KOPT-K1 (cell line): Measurements from ENCODE around the gene C21orf58.
"Not testable (repeated sequence)": the region's sequence is repeated elsewhere in the genome, so short reads cannot be mapped to it uniquely, and the experiment has no call there.

Experiments used
- H3K27ac ChIP-seq: fragments of 200-600 bp; sonication (generic); 2 replicates; pipeline ENCODE4 v1.5.1; 2016; ENCODE audit warnings: antibody characterized with exemption, mild to moderate bottlenecking, low read depth, low read length; ENCODE audit not compliant: poor library complexity, severe bottlenecking
- H3K36me3 ChIP-seq: fragments of 200-600 bp; sonication (generic); 2 replicates; pipeline ENCODE4 v1.5.1; 2017; ENCODE audit warnings: antibody characterized with exemption, mild to moderate bottlenecking, low read length, moderate library complexity; ENCODE audit not compliant: insufficient read depth
- H3K9me3 ChIP-seq: fragments of 200-600 bp; sonication (generic); 2 replicates; pipeline ENCODE4 v1.5.1; 2017; ENCODE audit warnings: antibody characterized with exemption, low read length, mild to moderate bottlenecking; ENCODE audit not compliant: insufficient read depth, poor library complexity, severe bottlenecking

C21orf58 gene

GRCh38 chr21:46322351-46323226 lies 1.1 kb downstream of the C21orf58 start:
- H3K36me3 ChIP-seq = peaks cover 33% of the 10 kb centered on the region
- peak overlapping the region; percentile 98 for H3K27ac ChIP-seq

GRCh38 chr21:46320331-46320801 lies 3.3 kb downstream of the C21orf58 start:
- Histone ChIP-seq H3K27ac (peak overlapping the region; percentile 98), H3K36me3 (peaks cover 54% of the 10 kb centered on the region), H3K9me3 (no peaks in the 10 kb centered on the region)

More at GRCh38 chr21:46322351-46323226, 1.1 kb downstream of the C21orf58 start:
- no peaks in the 10 kb centered on the region for H3K9me3 ChIP-seq

- no peaks in the 10 kb centered on the region for H3K9me3 ChIP-seq
- peaks cover 65% of the 10 kb centered on the region for H3K36me3 ChIP-seq
- peak overlapping the region; percentile 3 for H3K27ac ChIP-seq
Measured at GRCh38 chr21:46319186-46319585, 4.5 kb downstream of the C21orf58 start.

GRCh38 chr21:46318464-46318845 lies 5.2 kb downstream of the C21orf58 start:
- peaks cover 71% of the 10 kb centered on the region for H3K36me3 ChIP-seq
- peak overlapping the region; percentile 3 for H3K27ac ChIP-seq
- H3K9me3 ChIP-seq = no peaks in the 10 kb centered on the region

- Histone ChIP-seq H3K27ac (no peak overlapping the region), H3K9me3 (no peaks in the 10 kb centered on the region), H3K36me3 (peaks cover 74% of the 10 kb centered on the region)
Measured at GRCh38 chr21:46317710-46318463, 5.8 kb downstream of the C21orf58 start.

- Histone ChIP-seq H3K36me3 (peaks cover 67% of the 10 kb centered on the region), H3K27ac (no peak overlapping the region), H3K9me3 (no peaks in the 10 kb centered on the region)
Measured at GRCh38 chr21:46316708-46317324, 6.9 kb downstream of the C21orf58 start.

GRCh38 chr21:46314441-46315020 lies 9.1 kb downstream of the C21orf58 start:
- Histone ChIP-seq H3K9me3 (no peaks in the 10 kb centered on the region), H3K36me3 (peaks cover 76% of the 10 kb centered on the region), H3K27ac (no peak overlapping the region)

GRCh38 chr21:46312949-46313348 lies 10.7 kb downstream of the C21orf58 start:
- Histone ChIP-seq H3K27ac (no peak overlapping the region), H3K36me3 (peaks cover 82% of the 10 kb centered on the region), H3K9me3 (no peaks in the 10 kb centered on the region)

- Histone ChIP-seq H3K27ac (no peak overlapping the region), H3K9me3 (no peaks in the 10 kb centered on the region), H3K36me3 (peaks cover 78% of the 10 kb centered on the region)
Measured at GRCh38 chr21:46311568-46311967, 12.1 kb downstream of the C21orf58 start.

GRCh38 chr21:46310260-46310659 lies 13.4 kb downstream of the C21orf58 start:
- peaks cover 74% of the 10 kb centered on the region for H3K36me3 ChIP-seq

DNA sequence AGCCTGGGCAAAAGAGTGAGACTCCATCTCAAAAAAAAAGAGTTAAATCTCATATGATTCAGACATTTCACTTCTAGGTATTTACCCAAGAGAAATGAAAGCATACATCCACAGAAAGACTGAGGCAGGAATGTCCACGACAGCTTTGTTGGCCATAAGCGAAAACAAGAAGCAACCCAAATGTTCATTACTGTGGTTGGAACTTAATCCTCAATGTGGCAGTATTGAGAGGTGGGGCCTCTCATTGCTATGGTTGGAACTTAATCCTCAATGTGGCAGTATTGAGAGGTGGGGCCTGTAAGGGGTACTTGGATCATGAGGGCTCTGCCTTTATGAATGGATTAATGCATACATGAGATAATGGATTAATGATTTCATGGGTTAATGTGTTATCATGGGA lies 15.2 kb downstream of the C21orf58 start:
- Histone ChIP-seq H3K27ac (no peak overlapping the region), H3K36me3 (peaks cover 71% of the 10 kb centered on the region), H3K9me3 (no peaks in the 10 kb centered on the region)

More at GRCh38 chr21:46310260-46310659, 13.4 kb downstream of the C21orf58 start:
- not testable (repeated sequence) for H3K9me3 ChIP-seq, H3K27ac ChIP-seq

GRCh38 chr21:46307625-46308024 lies 16.0 kb downstream of the C21orf58 start:
- Histone ChIP-seq H3K27ac (no peak overlapping the region), H3K36me3 (peaks cover 67% of the 10 kb centered on the region), H3K9me3 (no peaks in the 10 kb centered on the region)

DNA sequence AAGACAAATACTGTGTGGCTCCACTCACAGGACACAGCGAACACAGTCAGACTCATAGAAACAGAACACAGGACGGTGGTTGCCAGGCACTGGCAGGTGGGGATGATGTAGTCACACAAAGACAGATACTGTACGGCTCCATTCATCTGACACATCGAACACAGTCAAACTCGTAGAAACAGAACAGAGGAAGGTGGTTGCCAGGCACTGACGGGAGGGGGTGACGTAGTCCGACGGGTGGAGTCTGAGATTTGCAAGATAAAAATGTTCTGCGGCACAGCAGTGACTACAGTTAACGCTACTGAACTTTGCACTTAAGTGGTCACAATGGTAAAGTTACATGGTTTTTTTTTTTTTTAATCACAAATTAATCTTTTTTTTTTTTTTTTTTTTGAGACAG lies 18.7 kb downstream of the C21orf58 start:
- H3K9me3 ChIP-seq = no peaks in the 10 kb centered on the region
- H3K27ac ChIP-seq = no peak overlapping the region
- peaks cover 78% of the 10 kb centered on the region for H3K36me3 ChIP-seq

GRCh38 chr21:46304437-46304836 lies 19.2 kb downstream of the C21orf58 start:
- Histone ChIP-seq H3K27ac (no peak overlapping the region), H3K9me3 (no peaks in the 10 kb centered on the region), H3K36me3 (peaks cover 80% of the 10 kb centered on the region)

- H3K36me3 ChIP-seq = peaks cover 64% of the 10 kb centered on the region
- no peaks in the 10 kb centered on the region for H3K9me3 ChIP-seq
- H3K27ac ChIP-seq = no peak overlapping the region
Measured at GRCh38 chr21:46301759-46302158, 21.9 kb downstream of the C21orf58 start.
